Measurements from ENCODE around the gene CCBE1.

Gene CCBE1

GRCh38 chr18:59458575-59458974 is 238.6 kb downstream of the CCBE1 start:
- no peak overlapping the region for H3K27ac ChIP-seq

GRCh38 chr18:59456657-59457056 is 240.6 kb downstream of the CCBE1 start:
- no peak overlapping the region for H3K27ac ChIP-seq
- TF ChIP-seq CTCF (conservative IDR thresholded peaks at IDR 0.05) = no peak
- no peak for TF ChIP-seq ZFX (IDR thresholded peaks at IDR 0.05)

More at GRCh38 chr18:59458575-59458974, 238.6 kb downstream of the CCBE1 start:
- TF ChIP-seq CTCF (conservative IDR thresholded peaks at IDR 0.05) (no peak), ZFX (IDR thresholded peaks at IDR 0.05) (no peak)

- H3K27ac ChIP-seq = no peak overlapping the region
- TF ChIP-seq CTCF (conservative IDR thresholded peaks at IDR 0.05) (no peak), ZFX (IDR thresholded peaks at IDR 0.05) (no peak)
Measured at GRCh38 chr18:59455728-59456276, 241.4 kb downstream of the CCBE1 start.

GRCh38 chr18:59454909-59455727 is 242.1 kb downstream of the CCBE1 start:
- TF ChIP-seq ZFX (IDR thresholded peaks at IDR 0.05) (no peak), CTCF (conservative IDR thresholded peaks at IDR 0.05) (no peak)
- H3K27ac ChIP-seq = no peak overlapping the region

- H3K27ac ChIP-seq = no peak overlapping the region
- TF ChIP-seq CTCF (conservative IDR thresholded peaks at IDR 0.05) (no peak), ZFX (IDR thresholded peaks at IDR 0.05) (no peak)
Measured at GRCh38 chr18:59453468-59453961, 243.7 kb downstream of the CCBE1 start.

GRCh38 chr18:59451963-59452362 is 245.3 kb downstream of the CCBE1 start:
- no peak for TF ChIP-seq ZFX (IDR thresholded peaks at IDR 0.05)
- TF ChIP-seq CTCF (conservative IDR thresholded peaks at IDR 0.05) = no peak
- no peak overlapping the region for H3K27ac ChIP-seq

- no peak overlapping the region for H3K27ac ChIP-seq
- TF ChIP-seq ZFX (IDR thresholded peaks at IDR 0.05) (no peak), CTCF (conservative IDR thresholded peaks at IDR 0.05) (no peak)
Measured at GRCh38 chr18:59451073-59451472, 246.2 kb downstream of the CCBE1 start.

All from C4-2B (cell line).